HG02642 (cell line): Measurements from ENCODE around the gene BRAF.
"Not testable (repeated sequence)": the region's sequence is repeated elsewhere in the genome, so short reads cannot be mapped to it uniquely, and the experiment has no call there.

Experiments used
- ATAC-seq: cut with Tn5 transposase; IDR thresholded peaks from one replicate; pipeline ENCODE4 v1.9.1; 2021; ENCODE audit warnings: mild to moderate bottlenecking; ENCODE audit not compliant: unreplicated experiment, poor library complexity

The BRAF gene

DNA sequence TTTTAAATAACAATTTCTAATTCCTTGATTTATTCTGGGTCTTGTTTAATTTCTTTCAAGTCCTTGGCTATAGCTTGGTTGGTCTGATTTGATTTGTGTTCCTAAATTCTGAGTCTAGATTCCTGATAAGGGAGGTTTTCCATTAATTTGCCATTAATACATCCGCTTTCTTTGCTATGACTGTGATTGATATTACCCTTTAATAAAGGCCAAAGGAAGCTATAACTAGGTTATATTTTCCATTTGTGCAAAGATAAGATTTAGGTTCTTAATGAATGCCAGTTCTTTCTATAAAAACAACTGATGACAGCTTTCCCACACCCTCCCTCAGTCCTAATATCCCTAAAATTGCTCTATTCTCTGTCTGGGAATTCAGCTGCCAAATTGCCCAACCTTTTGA lies 200.0 kb downstream of the BRAF start:
- ATAC-seq, result no peak

DNA sequence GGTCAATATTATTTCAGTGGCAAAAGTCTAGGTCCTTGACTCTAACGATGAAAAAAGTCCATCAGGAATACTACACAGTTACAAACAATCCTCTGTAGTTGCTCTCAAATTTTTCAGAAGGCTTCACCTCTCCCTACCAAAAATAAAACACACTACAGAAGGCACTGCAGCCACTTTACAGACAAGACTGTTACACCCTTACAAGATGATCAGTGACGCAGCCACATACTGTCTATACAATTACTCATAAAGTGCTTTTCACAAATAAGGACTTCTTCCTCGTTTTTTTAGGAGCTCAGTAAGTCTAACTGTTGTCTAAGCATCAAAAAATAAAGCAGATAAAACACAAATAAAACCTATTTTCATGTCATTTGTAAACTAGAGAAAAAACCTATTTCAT lies 201.2 kb downstream of the BRAF start:
- ATAC-seq, result no peak

DNA sequence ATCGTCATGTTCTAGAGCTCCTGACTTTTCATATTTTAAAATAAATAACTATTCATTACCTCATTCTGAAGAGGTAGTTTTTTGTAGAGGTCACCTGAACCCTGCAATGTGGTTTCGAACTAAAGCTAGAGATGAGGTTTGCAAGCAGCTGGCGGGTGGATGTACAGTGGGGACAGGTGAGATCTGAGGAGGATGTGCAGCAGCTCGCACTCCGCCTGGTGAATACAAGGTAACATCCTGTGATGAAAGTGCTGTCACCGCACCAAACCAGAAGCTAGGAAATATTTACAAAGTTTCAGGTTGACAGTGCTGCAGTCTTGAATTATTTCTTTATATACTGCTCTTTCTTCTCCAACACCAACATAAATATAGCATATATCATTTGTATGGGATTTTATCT lies 201.7 kb downstream of the BRAF start:
- ATAC-seq, result no peak

DNA sequence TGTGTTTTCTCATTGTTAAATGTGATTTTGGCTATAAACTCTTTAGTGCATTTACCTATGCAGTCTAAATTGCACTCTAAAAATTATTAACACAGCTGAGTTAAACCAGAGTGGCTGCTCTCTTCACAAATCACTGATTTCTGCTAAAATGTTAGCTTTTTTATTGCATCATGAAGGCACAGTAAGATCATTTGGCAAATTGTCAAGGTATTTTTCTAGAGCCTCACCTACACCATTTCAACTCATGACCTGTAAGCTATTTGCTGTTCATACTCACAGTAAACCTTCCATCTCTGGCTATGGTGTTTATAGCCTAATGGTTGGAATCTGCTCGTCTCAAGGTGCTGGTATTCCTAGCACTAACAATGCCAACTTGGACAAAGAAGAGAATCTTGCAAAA lies 202.5 kb downstream of the BRAF start:
- no peak for ATAC-seq

DNA sequence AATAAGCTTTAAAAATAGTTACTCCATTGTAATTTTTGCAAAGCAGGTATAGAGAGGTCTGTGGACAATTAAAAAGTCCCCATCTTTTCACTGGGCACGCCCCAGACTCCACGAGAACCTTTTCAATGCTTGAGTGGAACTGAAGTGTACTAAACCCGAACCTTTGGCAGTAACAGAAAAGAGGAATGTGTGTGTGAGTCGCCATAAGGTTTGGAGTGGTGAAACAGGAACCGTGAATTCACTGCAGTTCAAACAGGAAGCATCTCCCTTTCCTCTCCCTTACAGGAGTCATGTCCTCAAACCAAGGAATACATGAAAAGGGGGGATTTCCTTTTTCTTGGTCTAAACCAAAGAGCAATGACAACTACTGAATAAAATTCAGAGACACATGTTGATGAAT lies 205.0 kb downstream of the BRAF start:
- no peak for ATAC-seq

DNA sequence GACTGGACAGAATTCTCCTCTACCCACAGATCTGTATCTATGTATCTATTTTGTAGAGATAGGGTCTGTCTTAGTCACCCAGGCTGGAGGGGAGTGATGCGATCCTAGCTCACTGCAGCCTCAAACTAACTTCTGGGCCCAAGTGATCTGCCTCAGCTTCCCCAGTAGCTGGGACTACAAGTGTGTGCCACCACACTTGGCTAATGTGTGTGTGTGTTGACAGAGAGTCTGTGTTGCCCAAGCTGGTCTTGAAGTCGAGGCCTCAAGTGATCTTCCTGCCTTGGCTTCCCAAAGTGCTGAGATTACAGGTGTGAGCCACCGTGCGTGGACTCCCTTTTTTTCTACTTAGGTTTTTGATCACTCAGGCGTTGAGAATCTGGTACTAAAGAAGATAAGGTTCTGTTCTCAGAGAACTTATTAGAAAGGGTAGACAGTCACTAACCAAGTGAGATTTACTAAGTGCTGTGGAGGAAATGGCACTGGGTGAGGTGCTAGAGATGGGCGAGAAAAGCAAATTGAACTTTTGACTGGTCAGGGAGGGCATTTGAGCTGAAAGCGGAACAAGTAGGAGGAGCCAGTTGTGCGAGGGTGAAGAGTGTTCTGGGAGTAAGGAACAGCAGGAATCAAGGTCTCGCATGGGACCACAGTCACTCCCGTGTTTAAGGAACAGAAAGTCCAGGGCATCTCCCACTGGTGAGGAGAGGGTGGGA lies 210.2 kb downstream of the BRAF start:
- ATAC-seq, result no peak

DNA sequence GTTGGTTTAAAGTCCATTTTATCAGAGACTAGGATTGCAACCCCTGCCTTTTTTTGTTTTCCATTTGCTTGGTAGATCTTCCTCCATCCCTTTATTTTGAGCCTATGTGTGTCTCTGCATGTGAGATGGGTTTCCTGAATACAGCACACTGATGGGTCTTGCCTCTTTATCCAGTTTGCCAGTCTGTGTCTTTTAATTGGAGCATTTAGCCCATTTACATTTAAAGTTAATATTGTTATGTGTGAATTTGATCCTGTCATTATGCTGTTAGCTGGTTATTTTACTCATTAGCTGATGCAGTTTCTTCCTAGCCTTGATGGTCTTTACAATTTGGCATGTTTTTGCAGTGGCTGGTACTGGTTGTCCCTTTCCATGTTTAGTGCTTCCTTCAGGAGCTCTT lies 212.3 kb downstream of the BRAF start:
- ATAC-seq, result not testable (repeated sequence)

DNA sequence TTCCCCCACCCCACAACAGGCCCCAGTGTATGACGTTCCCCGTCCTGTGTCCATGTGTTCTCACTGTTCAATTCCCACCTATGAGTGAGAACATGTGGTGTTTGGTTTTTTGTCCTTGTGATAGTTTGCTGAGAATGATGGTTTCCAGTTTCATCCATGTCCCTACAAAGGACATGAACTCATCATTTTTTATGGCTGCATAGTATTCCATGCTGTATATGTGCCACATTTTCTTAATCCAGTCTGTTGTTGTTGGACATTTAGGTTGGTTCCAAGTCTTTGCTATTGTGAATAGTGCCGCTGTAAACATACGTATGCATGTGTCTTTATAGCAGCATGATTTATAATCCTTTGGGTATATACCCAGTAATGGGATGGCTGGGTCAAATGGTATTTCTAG lies 216.0 kb downstream of the BRAF start:
- ATAC-seq, result not testable (repeated sequence)

DNA sequence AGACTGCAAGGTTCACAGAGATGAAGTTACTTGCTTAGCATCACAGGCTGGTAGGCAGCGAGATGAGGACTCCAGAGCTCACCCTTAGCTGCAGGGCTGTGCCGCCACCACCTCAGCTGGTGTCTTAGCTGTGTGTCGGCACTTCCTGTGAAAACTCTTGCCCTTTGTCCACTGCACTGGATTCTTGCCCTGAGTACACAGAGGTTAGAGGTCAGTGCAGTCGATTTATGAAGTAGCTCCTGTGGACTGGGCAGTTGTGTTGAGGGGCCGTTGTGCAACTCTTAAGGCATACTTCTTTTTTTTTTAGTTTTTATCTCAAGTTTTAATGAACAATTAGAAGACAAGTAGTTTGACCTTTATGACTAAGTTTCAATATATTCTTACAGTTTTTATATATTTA lies 217.6 kb downstream of the BRAF start:
- no peak for ATAC-seq

DNA sequence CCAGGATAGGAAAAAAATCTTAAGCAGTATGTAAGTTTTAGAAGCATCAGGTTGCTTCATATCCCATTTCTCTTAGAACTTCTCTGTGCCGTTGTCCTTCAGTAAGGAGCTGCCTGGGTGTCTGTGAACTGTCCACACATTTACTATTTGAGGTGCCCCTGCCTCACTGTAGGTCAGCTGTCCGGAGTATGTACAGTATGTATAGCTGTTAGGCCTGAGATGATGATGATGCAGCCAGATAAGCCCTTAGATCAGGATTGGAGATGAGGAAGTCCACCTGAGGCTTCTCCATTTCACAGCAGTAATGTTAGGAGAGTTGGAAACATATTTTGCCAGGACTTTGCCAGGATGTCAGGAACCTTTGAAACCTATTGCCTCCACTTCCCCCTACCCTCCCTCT lies 220.5 kb downstream of the BRAF start:
- ATAC-seq, result no peak

DNA sequence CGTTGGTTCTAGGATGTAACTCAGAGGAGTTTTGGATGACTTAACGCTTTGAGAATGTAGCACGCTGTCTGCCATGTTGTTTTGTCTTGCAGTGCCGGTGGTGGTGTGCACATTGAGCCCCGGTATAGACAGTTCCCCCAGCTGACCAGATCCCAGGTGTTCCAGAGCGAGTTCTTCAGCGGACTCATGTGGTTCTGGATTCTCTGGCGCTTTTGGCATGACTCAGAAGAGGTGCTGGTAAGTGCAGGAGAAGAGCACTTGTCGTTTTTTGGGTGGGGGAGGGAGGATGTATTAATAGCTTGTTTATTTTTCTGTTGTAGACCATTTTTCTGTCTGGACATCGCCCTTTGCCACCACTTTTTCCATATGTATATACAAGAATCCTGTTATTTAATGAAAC lies 222.0 kb downstream of the BRAF start:
- ATAC-seq, result no peak

DNA sequence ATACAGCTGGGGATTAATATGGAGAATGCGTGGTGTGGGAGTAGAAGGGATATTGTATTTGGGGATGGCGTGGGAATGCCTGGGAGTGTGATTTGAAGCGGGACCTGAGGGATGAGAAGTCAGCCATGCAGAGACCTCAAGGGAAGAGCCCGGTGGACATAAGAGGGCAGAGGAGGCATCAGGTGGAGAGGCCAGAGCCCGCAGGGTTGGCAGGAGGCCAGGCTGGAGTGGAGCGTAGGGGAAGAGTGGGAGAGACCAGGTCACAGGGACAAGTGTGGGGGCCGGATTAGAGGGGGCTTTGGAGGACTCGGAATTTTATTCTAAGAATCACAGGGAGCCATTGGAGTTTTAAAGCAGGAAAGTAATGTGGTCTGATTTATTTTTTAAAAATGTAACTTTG lies 226.3 kb downstream of the BRAF start:
- no peak for ATAC-seq

DNA sequence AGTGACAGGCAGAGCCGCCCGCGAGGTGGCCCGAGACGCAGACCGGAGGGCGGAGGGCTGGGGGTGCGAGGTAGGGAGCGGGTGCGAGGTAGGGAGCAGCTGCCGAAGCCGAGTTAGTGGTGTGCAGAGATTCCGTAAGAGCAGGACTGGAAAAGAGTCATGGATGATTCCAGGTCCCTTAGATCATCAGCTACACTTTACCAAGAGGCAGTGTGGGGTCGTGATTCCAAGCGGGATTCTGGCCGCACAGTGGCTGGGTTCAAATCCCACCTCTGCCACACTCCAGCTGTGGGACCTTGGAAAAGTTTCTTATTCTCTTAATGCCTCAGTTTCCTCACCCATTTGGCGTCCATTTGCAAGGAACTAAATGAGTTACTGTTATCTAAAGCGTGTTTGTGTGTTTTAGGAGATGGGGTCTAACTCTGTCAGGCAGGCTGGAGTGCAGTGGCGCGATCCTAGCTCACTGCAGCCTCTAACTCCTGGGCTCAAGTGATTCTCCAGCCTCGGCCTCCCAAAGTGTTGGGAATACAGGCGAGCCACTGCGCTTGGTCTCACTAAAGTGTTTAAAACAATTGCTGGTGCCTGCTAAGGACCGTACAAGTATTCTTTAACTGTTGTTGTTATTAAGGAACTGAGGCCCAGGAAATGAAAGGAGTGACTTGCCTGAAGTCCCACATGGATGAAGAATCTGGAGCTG lies 227.1 kb downstream of the BRAF start:
- no peak for ATAC-seq

DNA sequence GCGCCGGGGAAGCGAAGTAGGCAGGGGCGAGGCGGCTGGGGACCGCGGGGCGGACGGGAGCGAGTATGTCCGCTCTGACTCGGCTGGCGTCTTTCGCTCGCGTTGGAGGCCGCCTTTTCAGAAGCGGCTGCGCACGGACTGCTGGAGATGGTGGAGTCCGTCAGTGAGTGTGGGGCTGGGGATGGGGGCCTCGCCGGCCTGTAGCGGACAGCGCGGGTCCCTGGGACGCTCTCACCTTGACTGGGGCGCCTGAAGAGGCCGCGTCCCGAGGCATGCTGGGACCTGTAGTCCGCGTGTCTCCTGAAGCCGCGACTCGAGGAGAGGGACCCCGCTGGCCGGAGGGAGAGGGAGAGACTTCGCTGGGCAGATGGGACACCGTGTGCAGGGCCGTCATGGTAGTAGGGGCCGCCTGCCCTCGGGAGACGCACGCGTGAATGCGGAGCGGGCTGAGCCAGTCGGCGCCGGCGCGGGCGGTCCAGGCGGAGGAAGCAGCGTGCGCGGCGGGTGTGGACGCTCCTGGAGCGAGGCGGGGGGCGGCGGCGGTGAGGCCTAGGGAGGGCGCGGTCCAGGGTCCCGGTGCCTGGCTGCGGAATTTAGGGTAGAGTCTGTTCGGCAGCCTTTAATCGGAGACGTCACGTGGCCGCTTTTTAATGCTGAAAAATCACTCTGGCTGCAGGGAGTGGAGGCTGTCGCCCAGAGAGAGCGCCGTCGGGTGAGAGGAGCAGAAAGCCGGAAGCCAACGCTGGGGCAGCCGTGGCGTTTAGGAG lies 227.9 kb downstream of the BRAF start, which contains the start of gene NDUFB2:
NDUFB2 (plus strand) TSS at position 29 of the 767 bp plus-strand sequence; CDS start at position 66, 37 bp downstream.
- peak; percentile 93 for ATAC-seq

DNA sequence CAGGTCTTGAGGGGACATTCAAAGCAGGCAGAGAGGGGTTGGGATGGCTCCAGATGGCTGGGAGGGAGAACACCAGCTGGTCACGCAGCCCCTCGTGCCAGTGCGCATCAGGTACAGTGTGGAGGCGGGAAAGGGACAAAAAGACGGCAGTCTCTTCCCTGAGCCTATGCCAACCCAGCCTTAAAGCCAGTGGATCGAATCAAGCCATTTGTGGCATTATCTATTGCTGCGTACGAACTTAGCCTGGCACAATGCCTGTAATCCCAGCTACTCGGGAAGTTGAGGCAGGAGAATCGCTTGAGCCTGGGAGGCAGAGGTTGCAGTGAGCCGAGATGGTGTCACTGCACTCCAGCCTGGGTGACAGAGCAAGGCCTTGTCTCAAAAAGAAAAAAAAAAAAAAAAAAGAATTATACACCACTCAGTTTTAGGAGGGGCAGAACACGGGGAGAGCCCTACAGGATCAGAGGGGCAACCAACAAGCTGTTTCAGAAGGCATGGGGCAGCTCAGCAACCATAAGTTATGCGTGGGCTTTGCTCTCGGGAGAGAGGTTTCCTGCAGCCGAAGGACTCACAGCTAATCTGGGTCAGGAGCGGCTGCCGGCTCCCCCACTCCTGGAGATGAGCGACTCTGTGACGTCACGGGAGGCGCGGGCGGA lies 228.6 kb downstream of the BRAF start:
- no peak for ATAC-seq

DNA sequence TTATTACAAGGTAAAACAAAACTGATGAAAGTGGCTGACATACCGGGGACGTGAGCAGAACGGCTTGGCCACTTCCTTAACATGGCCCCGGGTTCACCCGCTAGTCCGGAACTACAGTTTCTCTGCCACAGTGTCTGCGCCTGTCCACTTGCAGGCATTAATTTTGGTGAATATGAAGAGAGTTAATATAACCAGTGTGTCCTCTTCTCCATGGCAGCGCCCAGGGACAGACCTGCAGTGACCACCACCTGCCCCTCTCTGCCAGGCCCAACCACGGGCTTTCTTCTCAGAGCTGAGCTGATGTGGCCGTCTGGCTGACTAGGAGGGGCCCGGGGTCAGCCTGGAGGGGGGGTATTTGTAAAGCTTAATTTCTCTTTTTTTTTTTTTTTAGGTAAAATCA lies 229.3 kb downstream of the BRAF start:
- no peak for ATAC-seq

DNA sequence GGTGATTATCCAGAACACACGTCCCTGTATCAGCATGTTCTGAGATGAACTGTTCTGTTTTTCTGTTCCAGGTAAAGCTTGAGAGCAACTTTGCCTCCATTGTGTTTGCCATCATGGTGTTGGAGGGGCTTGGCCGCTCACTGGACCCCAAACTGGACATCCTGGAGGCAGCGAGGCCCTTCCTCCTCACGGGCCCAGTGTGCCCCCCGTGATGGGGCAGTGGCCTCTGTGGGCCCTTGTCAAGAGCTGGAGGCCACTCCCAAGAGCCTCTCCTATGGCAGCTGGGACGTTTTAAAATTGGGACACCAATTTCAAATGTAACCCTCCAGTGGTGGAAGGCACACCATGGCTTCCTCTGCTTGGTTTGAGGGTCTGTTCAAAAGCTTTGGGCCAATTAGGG lies 230.1 kb downstream of the BRAF start:
- ATAC-seq, result no peak

DNA sequence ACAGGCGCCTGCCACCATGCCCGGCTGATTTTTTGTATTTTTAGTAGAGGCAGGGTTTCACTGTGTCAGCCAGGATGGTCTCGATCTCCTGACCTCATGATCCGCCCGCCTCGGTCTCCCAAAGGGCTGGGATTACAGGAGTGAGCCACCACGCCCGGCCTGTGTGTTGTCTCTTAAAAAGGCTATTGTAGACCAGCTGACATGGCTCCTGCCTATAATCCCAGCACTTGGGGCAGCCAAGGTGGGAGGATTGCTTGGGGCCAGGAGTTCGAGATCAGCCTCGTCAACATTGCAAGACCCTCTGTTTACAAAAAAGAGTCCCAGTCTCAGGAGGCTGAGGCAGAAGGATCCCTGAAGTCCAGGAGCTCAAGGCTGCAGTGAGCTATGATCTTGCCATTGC lies 230.9 kb downstream of the BRAF start:
- ATAC-seq, result not testable (repeated sequence)

DNA sequence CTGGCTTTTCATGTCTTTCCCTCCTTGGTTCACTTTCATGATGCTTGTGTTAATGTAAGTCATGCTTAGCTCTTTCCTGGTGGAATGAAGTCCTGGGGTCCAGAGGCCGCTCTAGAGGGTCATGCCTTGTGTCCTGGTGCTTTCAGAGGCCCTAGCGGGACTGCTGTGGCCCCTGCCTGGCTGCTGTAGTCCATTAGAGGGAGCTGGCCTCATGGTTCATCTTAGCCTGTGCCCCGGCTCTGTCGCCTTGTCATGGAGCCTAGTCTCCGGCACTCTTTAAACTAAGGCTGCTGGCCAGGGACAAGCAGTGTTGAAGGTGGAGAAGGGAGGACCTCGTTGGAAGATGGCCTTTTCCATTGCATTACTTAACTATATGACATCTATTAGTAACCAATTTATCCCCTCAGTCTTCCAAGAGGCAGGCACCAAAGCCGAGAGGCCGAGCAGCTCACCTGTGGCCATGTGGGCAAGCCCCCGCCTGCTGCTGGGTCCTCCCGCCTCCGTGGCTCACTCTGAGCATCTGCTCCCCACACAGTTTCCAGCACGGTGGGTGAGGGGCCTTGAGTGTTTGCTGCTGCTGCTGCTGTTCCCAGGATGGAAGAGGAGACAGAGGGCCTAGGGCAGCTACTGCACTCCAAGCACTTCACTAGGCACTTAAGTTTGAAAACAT lies 233.2 kb downstream of the BRAF start:
- no peak for ATAC-seq
